A549 (cell line): ENCODE data around the gene ZER1. TPM values are rescaled to one million over a fixed set of nuclear protein-coding genes. Genes with fewer than 3 reads are reported as not detected.

Experiments
- ATAC-seq, 2 experiments: fragments of 200-7000 bp in 1 of 2; fragments of >200 bp in 1 of 2; cut with Nextera tagmentation in 1 of 2; cut with Tn5 transposase in 1 of 2; 3 replicates each; pipeline versions ENCODE4 v1.8.0 to v1.9.1; 2018 to 2020; ENCODE audit warnings: mild to moderate bottlenecking in 1 of 2, moderate library complexity in 1 of 2
- CTCF ChIA-PET: fragments of 300-600 bp; sonication (Branson Sonifier 250); formaldehyde crosslinking; extraction: SDS; loops from one replicate; lab custom pipeline; 2021; ENCODE audit warnings: antibody characterized with exemption, inconsistent platforms; lab: Yijun Ruan, JAX
- POLR2A ChIA-PET: fragments of 350-600 bp; formaldehyde crosslinking; extraction: SDS; loops from one replicate; lab custom pipeline; 2021; ENCODE audit warnings: antibody characterized with exemption, inconsistent platforms; lab: Yijun Ruan, JAX
- DNase-seq, 2 experiments: peaks; one replicate each; pipeline versions ENCODE4 v3.0.0 to v3.0.0-alpha.2; 2011 to 2016; ENCODE audit warnings: low read depth in 1 of 2, low spot score in 1 of 2
- FAIRE-seq: peaks from 2 replicates; lab custom pipeline; 2011; peaks lifted over from hg19 to GRCh38; lab: Jason Lieb, UNC
- H3K27ac ChIP-seq, 2 experiments: fragments of >200 bp; sonication (Bioruptor Twin); formaldehyde crosslinking; 3 replicates each; pipeline ENCODE4 v1.5.1; 2016 to 2017
- H3K4me1 ChIP-seq: fragments of >200 bp; sonication (Bioruptor Twin); formaldehyde crosslinking; 3 replicates; pipeline ENCODE4 v1.6.1; 2016
- H3K4me2 ChIP-seq: fragments of >200 bp; sonication (Bioruptor Twin); formaldehyde crosslinking; 3 replicates; pipeline ENCODE4 v1.6.1; 2016
- H3K4me3 ChIP-seq: fragments of >200 bp; sonication (Bioruptor Twin); formaldehyde crosslinking; 3 replicates; pipeline ENCODE4 v1.5.1; 2016
- H3K9me3 ChIP-seq: fragments of >200 bp; sonication (Bioruptor Twin); formaldehyde crosslinking; 3 replicates; pipeline ENCODE4 v1.6.1; 2016
- CBX2 ChIP-seq: fragments of 200-600 bp; sonication (generic); IDR thresholded peaks from 2 replicates; pipeline ENCODE4 v1.6.1; 2016; ENCODE audit warnings: low read depth, mild to moderate bottlenecking, borderline replicate concordance
- CHD2 ChIP-seq: fragments of 150-350 bp; IDR thresholded peaks from 2 replicates; pipeline ENCODE4 v1.6.1; 2014; ENCODE audit warnings: low read length; ENCODE audit not compliant: partially characterized antibody
- CHD4 ChIP-seq: fragments of 200-600 bp; sonication (generic); IDR thresholded peaks from 2 replicates; pipeline ENCODE4 v1.6.1; 2016; ENCODE audit warnings: antibody characterized with exemption, mild to moderate bottlenecking, borderline replicate concordance
- ESRRA ChIP-seq: fragments of 150-350 bp; IDR thresholded peaks from 2 replicates; pipeline ENCODE4 v1.6.1; 2014; ENCODE audit warnings: mild to moderate bottlenecking, low read length, borderline replicate concordance
- FOSL2 ChIP-seq, 2 experiments: fragments of 450-650 bp in 1 of 2; fragments of >200 bp in 1 of 2; sonication (Bioruptor Twin) in 1 of 2; formaldehyde crosslinking; IDR thresholded peaks; 2 replicates each; pipeline versions ENCODE4 v1.5.0 to v1.6.1; 2016 to 2020; ENCODE audit warnings: mild to moderate bottlenecking in 1 of 2, moderate library complexity in 1 of 2
- HDAC2 ChIP-seq: fragments of 200-600 bp; sonication (generic); IDR thresholded peaks from 2 replicates; pipeline ENCODE4 v1.6.1; 2016
- HOXA7 ChIP-seq: fragments of 250-450 bp; sonication (Bioruptor Pico); IDR thresholded peaks from 2 replicates; pipeline ENCODE4 v1.5.0; 2020; ENCODE audit warnings: mild to moderate bottlenecking, moderate library complexity
- MAFK ChIP-seq: fragments of 450-650 bp; IDR thresholded peaks from 2 replicates; pipeline ENCODE4 v1.6.1; 2014; ENCODE audit not compliant: partially characterized antibody
- NR3C1 ChIP-seq: fragments of >200 bp; sonication (Bioruptor Twin); formaldehyde crosslinking; IDR thresholded peaks from 3 replicates; pipeline ENCODE4 v1.6.1; 2017
- POLR2A ChIP-seq: IDR thresholded peaks from 2 replicates; pipeline ENCODE4 v1.6.1; 2012; ENCODE audit warnings: mild to moderate bottlenecking, low read length
- RNF2 ChIP-seq: fragments of 200-600 bp; sonication (generic); IDR thresholded peaks from 2 replicates; pipeline ENCODE4 v1.6.1; 2016; ENCODE audit warnings: low read depth, mild to moderate bottlenecking, antibody characterized with exemption, moderate library complexity, borderline replicate concordance
- ZC3H11A ChIP-seq: fragments of 450-650 bp; IDR thresholded peaks from 2 replicates; pipeline ENCODE4 v1.6.1; 2014; ENCODE audit warnings: antibody characterized with exemption, mild to moderate bottlenecking
- ZFP36 ChIP-seq: fragments of 450-650 bp; IDR thresholded peaks from 2 replicates; pipeline ENCODE4 v1.6.1; 2014; ENCODE audit warnings: borderline replicate concordance; ENCODE audit not compliant: partially characterized antibody
- WGBS: methylation state at CpG from one replicate; pipeline ENCODE4 v1.1.6; 2017; ENCODE audit errors: missing lambda C conversion rate; 5-methylcytosine and 5-hydroxymethylcytosine counted together
- polyA plus RNA-seq, 4 experiments: library from polyadenylated mRNA; depleted of rRNA in 3 of 4; stranded (reverse); fragments of >200 nt; fragmentation: RNase III in 1 of 4; extraction: RNeasy Plus Mini Kit Qiagen cat#74134 plus additional on column Dnase treatment in 1 of 4; gene quantifications; 2 replicates in 3 of 4; 3 replicates in 1 of 4; pipeline ENCODE4 v1.2.3, GENCODE V29; 2011 to 2017
- TF ChIP-seq, protein P1 (sequence below): fragments of >200 bp; sonication (Bioruptor Twin); formaldehyde crosslinking; IDR thresholded peaks from 2 replicates; pipeline ENCODE4 v1.6.1; 2016
- TF ChIP-seq, protein P2 (sequence below): IDR thresholded peaks from 2 replicates; pipeline ENCODE4 v1.6.1; 2012
- TF ChIP-seq, protein P3 (sequence below): fragments of >200 bp; sonication (Bioruptor Twin); formaldehyde crosslinking; IDR thresholded peaks from 3 replicates; pipeline ENCODE4 v1.5.1; 2016
- TF ChIP-seq, protein P4 (sequence below): fragments of 450-650 bp; IDR thresholded peaks from 2 replicates; pipeline ENCODE4 v1.6.1; 2014; ENCODE audit warnings: antibody characterized with exemption
- TF ChIP-seq, protein P5 (sequence below): fragments of 250-450 bp; sonication (Bioruptor Pico); IDR thresholded peaks from 2 replicates; pipeline ENCODE4 v1.5.0; 2021; ENCODE audit warnings: mild to moderate bottlenecking, moderate library complexity, borderline replicate concordance
- TF ChIP-seq, protein P6 (sequence below): IDR thresholded peaks from 2 replicates; pipeline ENCODE4 v1.6.1; 2012; ENCODE audit warnings: low read depth, borderline replicate concordance

The ZER1 gene
- polyA plus RNA-seq, 2 of the 4 experiments (the other 2 are of a cell fraction) = 9.1 to 13.4 TPM

DNA sequence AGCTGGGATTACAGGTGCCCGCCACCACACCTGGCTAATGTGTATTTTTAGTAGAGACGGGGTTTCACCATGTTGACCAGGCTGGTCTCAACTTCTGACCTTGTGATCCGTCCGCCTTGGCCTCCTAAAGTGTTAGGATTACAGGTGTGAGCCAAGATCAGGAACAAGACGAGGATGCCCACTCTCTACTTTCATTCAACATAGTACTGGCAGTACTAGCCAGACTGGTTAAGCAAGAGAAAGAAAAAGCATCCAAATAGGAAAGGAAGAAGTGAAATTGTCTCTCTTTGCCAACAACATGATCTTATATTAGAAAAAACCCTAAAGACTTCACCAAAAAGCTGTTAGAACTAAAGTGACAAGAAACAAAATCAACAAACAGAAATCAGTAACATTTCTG is 39.1 kb upstream of the ZER1 start:
- CTCF ChIA-PET = interaction anchor here (0.6 to 2.6 kb wide), 6 partner anchors 24 to 207 kb away, joined by 3 to 10 read pairs (median 4); partner anchors contain the start of gene ZER1
- no peak overlapping the region for H3K4me2 ChIP-seq
- H3K27ac ChIP-seq = no peak overlapping the region
- TF ChIP-seq, protein P1, sequence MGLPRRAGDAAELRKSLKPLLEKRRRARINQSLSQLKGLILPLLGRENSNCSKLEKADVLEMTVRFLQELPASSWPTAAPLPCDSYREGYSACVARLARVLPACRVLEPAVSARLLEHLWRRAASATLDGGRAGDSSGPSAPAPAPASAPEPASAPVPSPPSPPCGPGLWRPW = no peak
- no peak for TF ChIP-seq CBX2
- no peak for TF ChIP-seq RNF2
- TF ChIP-seq POLR2A = no peak
- no peak for TF ChIP-seq HOXA7 (CRISPR knock-in tag)
- TF ChIP-seq, protein P2, sequence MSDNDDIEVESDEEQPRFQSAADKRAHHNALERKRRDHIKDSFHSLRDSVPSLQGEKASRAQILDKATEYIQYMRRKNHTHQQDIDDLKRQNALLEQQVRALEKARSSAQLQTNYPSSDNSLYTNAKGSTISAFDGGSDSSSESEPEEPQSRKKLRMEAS = no peak
- TF ChIP-seq, all 56 proteins: peak for 0
- Histone ChIP-seq H3K4me3 (no peak overlapping the region), H3K4me1 (no peaks in the 10 kb centered on the region), H3K9me3 (no peaks in the 10 kb centered on the region)
- FAIRE-seq = no peak
- ATAC-seq = no peak
- POLR2A ChIA-PET = no interaction called here
- 78% methylated on average over 5 of the region's 5 CpGs for WGBS
- DNase-seq = no peak

DNA sequence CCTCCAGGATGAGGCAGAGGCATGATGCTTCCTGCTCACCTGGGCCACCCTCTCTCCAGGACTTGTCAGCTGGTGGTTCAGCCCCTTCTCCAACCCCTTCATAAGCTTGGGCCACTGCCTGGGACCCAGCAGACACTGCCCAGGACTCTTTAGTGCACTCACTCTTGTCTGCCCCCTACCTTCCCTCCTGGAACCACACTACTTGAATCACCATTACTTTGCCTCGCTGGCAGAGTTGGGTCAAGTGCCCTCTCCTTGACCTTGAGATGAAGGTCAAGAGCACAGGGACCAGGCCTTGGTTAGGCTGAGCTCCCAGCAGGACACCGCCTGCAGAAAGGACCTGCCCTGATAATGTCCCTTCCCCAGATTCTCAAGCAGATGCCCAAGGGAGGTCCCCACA is 38.1 kb upstream of the ZER1 start:
- no peak overlapping the region for H3K4me2 ChIP-seq
- peak; percentile 33 to 39; a peak in 4 of 6 replicates for ATAC-seq
- H3K4me3 ChIP-seq = no peak overlapping the region
- H3K4me1 ChIP-seq = no peaks in the 10 kb centered on the region
- DNase-seq = no peak
- ChIA-PET POLR2A (no interaction called here), CTCF (interaction anchor here (0.7 to 2.6 kb wide), 7 partner anchors 8 to 77 kb away, joined by 3 to 10 read pairs (median 3); partner anchors contain the start of genes ENDOG and ZER1)
- no peak overlapping the region for H3K27ac ChIP-seq
- TF ChIP-seq MAFK (no peak), ESRRA (0 out of 2 replicates have a peak, but pooled peaks have one; percentile 56)
- 100% methylated on average over 2 of the region's 2 CpGs for WGBS
- FAIRE-seq = no peak
- no peaks in the 10 kb centered on the region for H3K9me3 ChIP-seq

DNA sequence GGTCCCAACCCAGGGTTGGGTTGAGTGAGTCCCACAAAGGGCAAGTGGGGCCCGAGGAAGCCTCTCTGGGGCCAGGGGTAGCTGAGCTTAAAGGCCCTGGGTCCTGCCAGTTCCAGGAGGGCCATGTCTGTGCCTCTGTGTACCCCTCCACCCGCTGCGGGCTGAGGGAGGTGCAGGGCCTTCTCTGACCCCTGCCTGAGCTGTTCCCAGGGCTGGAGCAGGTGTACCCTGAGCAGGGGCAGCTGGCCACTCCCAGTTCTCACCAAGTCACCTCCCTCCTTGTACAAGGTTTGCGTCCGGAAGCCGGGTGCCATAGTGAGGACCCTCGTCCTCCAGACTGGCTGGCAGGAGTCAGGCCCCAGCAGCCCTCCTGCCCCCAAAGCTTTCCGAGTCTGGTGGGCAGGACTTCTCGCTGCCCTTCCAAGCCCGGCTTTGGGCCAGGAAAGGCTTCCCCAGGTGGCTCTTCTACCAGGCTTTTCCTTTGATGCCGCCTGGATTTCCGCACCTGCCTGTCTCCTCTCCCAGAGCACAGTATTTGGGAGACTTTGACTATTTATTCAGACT is 37.4 kb upstream of the ZER1 start:
- ChIA-PET CTCF (interaction anchor here (1.5 to 2.6 kb wide), 3 partner anchors 9 to 76 kb away, joined by 3 to 11 read pairs (median 10); partner anchors contain the start of genes ENDOG, KYAT1 and LRRC8A), POLR2A (no interaction called here)
- no peak for TF ChIP-seq CHD2
- WGBS = 90% methylated on average over 12 of the region's 12 CpGs
- DNase-seq (no peak), ATAC-seq (peak; percentile 30 to 44; a peak in 2 of 6 replicates), FAIRE-seq (no peak)
- Histone ChIP-seq H3K4me1 (no peaks in the 10 kb centered on the region), H3K4me3 (no peak overlapping the region), H3K27ac (no peak overlapping the region), H3K4me2 (no peak overlapping the region), H3K9me3 (no peaks in the 10 kb centered on the region)

DNA sequence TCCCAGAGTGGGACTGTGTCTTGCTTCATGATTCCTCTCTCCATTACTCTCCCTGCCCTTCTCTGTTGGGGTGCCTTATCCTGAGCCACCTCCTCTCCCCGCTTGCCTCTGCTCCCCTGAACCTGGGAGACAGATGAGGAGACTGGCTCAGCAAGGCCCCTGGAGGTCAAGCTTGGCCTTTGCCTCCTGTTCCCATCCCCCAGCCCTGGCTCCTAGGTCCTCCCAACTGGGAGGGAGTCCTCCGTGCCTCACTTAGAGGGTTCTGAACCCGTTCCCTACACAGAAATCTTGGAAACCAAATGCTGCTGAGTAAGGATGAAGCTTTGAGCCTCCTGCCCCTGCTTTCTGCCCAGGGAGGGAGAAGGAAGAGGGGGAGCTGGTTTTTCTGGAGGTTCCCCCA is 36.8 kb upstream of the ZER1 start:
- ChIA-PET POLR2A (no interaction called here), CTCF (interaction anchor here (1.1 to 2.6 kb wide), 4 partner anchors 9 to 76 kb away, joined by 3 to 11 read pairs (median 7); partner anchors contain the start of genes ENDOG, KYAT1 and LRRC8A)
- no peaks in the 10 kb centered on the region for H3K9me3 ChIP-seq
- FAIRE-seq = no peak
- no peak overlapping the region for H3K27ac ChIP-seq
- H3K4me2 ChIP-seq = no peak overlapping the region
- no peak for ATAC-seq
- 96% methylated on average over 3 of the region's 3 CpGs for WGBS
- no peaks in the 10 kb centered on the region for H3K4me1 ChIP-seq
- H3K4me3 ChIP-seq = no peak overlapping the region
- no peak for DNase-seq
- no peak for TF ChIP-seq HDAC2
- TF ChIP-seq, protein P3, sequence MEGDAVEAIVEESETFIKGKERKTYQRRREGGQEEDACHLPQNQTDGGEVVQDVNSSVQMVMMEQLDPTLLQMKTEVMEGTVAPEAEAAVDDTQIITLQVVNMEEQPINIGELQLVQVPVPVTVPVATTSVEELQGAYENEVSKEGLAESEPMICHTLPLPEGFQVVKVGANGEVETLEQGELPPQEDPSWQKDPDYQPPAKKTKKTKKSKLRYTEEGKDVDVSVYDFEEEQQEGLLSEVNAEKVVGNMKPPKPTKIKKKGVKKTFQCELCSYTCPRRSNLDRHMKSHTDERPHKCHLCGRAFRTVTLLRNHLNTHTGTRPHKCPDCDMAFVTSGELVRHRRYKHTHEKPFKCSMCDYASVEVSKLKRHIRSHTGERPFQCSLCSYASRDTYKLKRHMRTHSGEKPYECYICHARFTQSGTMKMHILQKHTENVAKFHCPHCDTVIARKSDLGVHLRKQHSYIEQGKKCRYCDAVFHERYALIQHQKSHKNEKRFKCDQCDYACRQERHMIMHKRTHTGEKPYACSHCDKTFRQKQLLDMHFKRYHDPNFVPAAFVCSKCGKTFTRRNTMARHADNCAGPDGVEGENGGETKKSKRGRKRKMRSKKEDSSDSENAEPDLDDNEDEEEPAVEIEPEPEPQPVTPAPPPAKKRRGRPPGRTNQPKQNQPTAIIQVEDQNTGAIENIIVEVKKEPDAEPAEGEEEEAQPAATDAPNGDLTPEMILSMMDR = no peak
- TF ChIP-seq, protein P4, sequence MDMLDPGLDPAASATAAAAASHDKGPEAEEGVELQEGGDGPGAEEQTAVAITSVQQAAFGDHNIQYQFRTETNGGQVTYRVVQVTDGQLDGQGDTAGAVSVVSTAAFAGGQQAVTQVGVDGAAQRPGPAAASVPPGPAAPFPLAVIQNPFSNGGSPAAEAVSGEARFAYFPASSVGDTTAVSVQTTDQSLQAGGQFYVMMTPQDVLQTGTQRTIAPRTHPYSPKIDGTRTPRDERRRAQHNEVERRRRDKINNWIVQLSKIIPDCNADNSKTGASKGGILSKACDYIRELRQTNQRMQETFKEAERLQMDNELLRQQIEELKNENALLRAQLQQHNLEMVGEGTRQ = no peak
- no peak for TF ChIP-seq ZFP36
- TF ChIP-seq, protein P5, sequence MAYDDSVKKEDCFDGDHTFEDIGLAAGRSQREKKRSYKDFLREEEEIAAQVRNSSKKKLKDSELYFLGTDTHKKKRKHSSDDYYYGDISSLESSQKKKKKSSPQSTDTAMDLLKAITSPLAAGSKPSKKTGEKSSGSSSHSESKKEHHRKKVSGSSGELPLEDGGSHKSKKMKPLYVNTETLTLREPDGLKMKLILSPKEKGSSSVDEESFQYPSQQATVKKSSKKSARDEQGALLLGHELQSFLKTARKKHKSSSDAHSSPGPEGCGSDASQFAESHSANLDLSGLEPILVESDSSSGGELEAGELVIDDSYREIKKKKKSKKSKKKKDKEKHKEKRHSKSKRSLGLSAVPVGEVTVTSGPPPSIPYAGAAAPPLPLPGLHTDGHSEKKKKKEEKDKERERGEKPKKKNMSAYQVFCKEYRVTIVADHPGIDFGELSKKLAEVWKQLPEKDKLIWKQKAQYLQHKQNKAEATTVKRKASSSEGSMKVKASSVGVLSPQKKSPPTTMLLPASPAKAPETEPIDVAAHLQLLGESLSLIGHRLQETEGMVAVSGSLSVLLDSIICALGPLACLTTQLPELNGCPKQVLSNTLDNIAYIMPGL = no peak
- no peak for TF ChIP-seq CHD4
- TF ChIP-seq, protein P6, sequence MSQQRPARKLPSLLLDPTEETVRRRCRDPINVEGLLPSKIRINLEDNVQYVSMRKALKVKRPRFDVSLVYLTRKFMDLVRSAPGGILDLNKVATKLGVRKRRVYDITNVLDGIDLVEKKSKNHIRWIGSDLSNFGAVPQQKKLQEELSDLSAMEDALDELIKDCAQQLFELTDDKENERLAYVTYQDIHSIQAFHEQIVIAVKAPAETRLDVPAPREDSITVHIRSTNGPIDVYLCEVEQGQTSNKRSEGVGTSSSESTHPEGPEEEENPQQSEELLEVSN = no peak
- no peak for TF ChIP-seq NR3C1
- no peak for TF ChIP-seq CBX2
- TF ChIP-seq FOSL2 (IDR thresholded peaks at IDR 0.05) = no peak
- no peak for TF ChIP-seq FOSL2 (CRISPR knock-in tag; IDR thresholded peaks at IDR 0.05)
- TF ChIP-seq ZC3H11A = no peak
